Stimulated activated CD4-positive, alpha-beta T cell treated with anti-CD3 and anti-CD28 coated beads, Interleukin-12 subunit alpha, Interleukin-12 subunit beta, amount 100 ng/mL, for 48 hours (primary cell): ENCODE measurements around the gene PKD2.
"Not testable (repeated sequence)": the region's sequence is repeated elsewhere in the genome, so short reads cannot be mapped to it uniquely, and the experiment has no call there.

Experiments
- DNase-seq, 3 donors: peaks; one replicate each; pipeline ENCODE4 v3.0.0-alpha.2; 2020; ENCODE audit warnings: low read depth in 2 of 3, low spot score in 1 of 3

PKD2 gene

DNA sequence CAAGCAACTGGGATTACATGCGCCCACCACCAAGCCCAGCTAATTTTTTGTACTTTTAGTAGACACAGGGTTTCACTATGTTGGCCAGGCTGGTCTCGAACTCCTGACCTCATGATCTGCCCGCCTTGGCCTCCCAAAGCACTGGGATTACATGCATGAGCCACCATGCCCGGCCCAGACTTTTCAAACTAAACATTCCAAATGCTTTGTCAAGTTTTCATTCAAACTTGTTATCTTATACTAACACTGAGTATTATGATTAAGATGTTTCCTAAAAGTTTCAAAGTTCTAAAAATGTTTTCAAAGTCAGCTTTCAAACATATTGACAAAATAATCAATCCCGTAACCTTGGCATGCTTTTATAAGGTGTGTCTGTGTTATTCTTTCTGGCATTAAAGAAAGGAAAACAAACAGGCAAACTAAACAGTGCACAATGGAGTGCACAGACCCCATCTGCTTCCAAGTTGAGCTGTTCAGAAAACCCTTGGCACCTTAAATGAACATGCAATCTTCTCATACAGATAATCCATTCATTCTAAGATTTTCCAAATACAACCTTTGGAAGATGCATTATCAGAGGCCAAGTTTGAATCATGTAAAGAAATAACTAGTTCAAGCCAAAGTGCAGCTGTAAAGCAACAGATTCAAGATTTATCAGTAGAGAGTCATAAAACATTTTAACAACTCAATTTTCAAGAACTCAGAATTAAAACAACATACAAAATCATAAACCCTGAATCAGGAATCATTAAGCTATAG is 101.9 kb downstream of the PKD2 start:
- DNase-seq, result no peak

DNA sequence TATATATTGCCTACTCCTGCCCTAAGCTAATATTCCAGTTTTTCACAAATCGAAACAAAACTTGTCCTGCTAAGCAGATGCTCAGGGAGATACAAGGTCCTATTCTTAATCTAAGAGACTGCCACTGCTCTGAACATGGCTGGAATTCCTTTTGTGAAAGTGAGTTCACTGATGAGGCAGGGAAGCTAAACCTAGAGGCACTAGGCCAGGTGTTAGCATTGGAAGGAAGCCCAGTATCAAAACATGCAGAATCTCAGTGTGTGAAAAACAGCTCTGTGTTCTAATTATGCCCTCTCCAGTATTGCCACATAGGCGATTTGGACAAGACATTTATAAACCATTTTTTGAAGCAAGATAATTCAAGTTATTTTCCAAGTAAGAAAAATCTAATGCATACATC is 103.4 kb downstream of the PKD2 start:
- DNase-seq, result no peak

DNA sequence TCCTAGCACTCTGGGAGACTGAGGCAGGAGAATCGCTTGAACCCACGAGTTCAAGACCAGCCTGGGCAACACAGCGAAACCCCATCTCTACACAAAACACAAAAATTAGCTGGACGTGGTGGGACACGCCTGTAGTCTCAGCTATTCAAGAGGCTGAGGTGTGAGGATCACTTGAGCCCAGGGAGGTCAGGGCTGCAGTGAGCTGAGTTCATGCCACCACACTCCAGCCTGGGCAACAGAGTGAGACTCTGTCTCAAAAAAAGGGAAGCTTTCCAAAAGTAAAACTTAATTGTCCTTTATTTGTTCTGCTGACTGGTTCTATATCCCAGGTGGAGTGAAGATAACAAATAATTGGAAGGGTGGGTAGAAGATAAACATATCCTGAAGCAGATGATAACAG is 105.4 kb downstream of the PKD2 start:
- DNase-seq, result no peak

DNA sequence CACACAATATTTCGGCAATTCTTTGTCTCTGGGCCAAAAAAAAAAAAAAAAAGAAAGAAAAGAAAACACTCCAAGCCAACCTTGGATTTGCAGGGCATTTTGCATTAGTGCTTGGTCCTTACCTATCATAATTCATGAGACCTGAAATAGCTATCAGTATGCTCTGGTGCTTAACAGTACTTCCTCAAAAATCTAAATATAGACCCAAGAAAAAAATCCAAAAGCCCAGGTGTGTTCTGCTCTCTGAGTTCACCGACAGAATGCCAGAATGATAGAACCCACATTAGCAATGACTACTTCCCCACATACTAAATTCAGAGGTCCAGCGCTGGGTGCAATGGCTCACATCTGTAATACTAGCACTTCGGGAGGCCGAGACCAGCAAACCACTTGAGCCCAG is 108.2 kb downstream of the PKD2 start:
- no peak for DNase-seq

DNA sequence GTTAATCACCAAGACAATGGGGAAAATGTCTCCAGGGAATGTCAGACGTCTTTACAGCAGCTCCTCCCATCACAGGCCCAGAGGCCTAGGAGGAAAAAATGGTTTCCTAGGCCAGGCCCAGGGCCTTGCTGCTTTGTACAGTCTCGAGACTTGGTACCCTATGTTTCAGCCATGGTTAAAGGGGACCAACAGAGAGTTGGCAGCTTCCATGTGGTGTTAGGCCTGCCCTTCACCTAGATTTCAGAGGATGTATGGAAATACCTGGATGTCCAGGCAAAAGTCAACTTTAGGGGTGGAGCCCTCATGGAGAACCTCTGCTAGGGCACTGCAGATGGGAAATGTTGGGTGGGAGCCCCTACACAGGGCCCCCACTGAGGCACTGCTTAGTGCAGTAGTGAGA is 112.5 kb downstream of the PKD2 start:
- DNase-seq, result no peak

DNA sequence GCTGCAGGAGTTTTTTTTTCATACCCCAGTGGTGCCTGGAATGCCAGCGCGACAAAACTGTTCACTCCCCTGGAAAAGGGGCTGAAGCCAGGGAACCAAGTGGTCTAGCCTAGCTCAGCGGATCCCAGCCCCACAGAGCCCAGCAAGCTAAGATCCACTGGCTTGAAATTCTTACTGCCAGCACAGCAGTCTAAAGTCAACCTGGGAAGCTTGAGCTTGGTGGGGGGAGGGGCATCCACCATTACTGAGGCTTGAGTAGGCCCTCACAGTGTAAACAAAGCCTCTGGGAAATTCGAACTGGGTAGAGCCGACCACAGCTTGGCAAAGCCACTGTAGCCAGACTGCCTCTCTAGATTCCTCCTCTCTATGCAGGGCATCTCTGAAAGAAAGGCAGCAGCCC is 114.8 kb downstream of the PKD2 start:
- DNase-seq, result not testable (repeated sequence)
